GM12864 (cell line): ENCODE data around the gene PKHD1.

Source experiments
- DNase-seq: peaks from one replicate; pipeline ENCODE4 v3.0.0-alpha.2; 2011; ENCODE audit warnings: low read depth
- H3K4me3 ChIP-seq: 2 replicates; pipeline ENCODE4 v1.5.1; 2011; ENCODE audit warnings: mild to moderate bottlenecking, low read depth, low read length, control low read depth
- CTCF ChIP-seq: IDR thresholded peaks from 2 replicates; pipeline ENCODE4 v1.5.1; 2011; ENCODE audit warnings: low read depth, mild to moderate bottlenecking, moderate library complexity, low read length, control low read depth, inconsistent platforms; ENCODE audit errors: missing control alignments

The PKHD1 gene

DNA sequence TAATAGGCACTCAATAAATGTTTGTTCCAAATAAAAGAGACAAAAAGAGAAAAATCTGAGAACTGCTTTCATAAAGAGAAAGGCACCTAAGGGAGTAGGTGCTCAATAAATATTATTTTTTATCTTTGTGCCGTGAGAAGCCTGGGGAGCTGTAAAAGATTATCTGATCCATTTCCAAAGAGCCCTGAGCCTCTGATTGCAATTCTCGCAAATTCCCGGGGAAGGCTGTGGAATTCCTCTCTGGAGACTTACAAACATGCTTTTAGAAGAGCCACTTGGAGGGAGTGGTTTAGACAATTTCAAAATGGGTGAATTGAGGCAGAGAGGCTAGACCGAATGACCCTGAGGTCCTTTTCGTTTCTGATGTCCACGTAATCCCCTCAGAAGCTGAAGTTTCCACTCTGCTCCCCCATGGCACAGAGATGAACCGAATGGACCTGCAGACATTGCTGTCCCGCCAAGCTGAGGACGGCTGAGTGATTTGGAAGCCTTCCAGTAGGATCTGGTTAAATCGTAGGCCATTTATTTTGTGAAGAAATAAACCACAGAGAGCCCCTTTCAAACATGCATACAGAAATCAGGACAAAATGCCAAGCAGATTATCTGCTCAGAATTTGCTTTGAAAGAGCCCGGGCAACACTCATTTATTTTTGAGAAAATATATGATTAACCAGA is 77.8 kb downstream of the PKHD1 start:
- TF ChIP-seq CTCF = no peak
- H3K4me3 ChIP-seq = no peak overlapping the region
- DNase-seq = no peak

- no peak for DNase-seq
- no peak for TF ChIP-seq CTCF
- no peak overlapping the region for H3K4me3 ChIP-seq
Measured at GRCh38 chr6:52000064-52000463, 87.3 kb downstream of the PKHD1 start.

DNA sequence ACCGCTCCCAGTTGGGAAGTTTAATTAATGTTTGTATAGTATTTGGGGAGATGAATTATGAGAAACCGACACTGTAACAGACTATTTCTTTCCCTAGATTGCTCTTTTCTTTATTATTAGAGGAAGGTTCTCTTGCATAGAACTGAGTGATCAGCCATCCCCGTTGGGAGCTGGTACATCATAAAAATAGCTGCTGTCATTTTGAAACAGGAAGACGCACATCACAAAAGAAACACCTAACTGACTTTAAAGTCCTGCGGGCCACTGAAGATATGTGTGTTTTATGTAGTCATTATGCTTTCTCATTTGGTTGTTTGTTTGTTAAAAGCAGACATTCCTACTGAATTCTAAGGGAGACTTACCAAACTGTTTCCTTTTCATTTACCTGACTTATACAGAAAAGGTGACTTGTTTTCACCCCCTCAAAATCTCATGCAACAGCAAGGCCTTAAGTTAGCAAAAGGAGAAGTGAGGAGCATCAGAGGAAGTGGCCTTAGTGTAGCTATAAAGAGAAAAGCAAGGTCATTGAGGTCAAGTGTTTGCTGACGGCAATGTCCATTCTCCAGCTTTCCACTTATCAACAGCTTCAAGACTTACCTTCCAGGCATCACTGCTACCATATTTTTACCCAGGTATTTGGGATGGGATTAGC is 91.0 kb downstream of the PKHD1 start:
- no peak overlapping the region for H3K4me3 ChIP-seq
- no peak for TF ChIP-seq CTCF
- DNase-seq = peak; percentile 74

- H3K4me3 ChIP-seq = no peak overlapping the region
- TF ChIP-seq CTCF = no peak
- DNase-seq = no peak
Measured at GRCh38 chr6:51995214-51995755, 92.1 kb downstream of the PKHD1 start.

DNA sequence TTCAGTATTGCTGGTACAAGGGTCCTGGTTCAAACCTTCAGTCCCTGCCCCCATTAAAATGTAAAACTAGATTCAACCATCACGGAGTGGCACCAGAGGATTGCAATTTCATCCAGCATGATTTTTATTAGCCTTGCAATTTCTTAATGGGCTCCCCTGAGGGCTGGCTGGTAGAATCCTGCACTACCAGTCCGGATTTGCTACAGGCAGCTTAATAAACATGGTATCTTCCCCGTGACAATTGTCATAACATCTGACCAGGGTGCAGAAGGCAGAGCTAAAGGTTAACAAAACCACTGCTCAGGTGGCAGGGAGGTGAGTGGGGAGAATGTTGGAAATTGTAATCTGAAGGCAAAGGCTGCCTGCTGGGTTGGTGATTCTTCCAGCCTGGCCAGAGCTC is 94.5 kb downstream of the PKHD1 start:
- no peak for TF ChIP-seq CTCF
- H3K4me3 ChIP-seq = no peak overlapping the region
- no peak for DNase-seq

DNA sequence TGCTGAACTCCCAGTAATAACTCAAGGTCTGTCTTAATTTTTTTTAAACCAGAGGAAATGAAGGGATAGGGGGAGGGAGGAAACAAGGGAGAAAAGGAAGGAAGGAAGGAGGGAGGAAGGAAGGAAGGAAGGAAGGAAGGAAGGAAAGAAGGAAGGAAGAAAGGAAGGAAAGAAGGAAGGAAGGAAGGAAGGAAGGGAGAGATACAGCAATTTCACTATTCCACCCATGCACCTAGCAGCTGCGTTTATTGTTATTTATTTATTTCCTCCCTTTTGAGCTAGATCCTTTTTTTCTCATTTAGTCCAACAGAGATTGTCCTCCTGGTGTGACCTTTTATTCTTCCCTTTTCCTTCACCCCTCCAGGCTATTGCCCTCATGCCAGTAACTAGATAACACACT is 97.6 kb downstream of the PKHD1 start:
- no peak for TF ChIP-seq CTCF
- DNase-seq = no peak
- no peak overlapping the region for H3K4me3 ChIP-seq
